Ovary (tissue), 3 donors: Measurements from ENCODE around the gene ABHD17B.

Experiments
- CTCF ChIP-seq, 3 donors: fragments of 450-650 bp in 2 of 3; fragments of 200-600 bp in 1 of 3; IDR thresholded peaks; one replicate each; pipeline versions ENCODE4 v1.5.1 to v1.8.0; 2016 to 2022; ENCODE audit warnings: antibody characterized with exemption in 3 of 3, mild to moderate bottlenecking in 1 of 3
- POLR2A ChIP-seq: fragments of 450-650 bp; IDR thresholded peaks from one replicate; pipeline ENCODE4 v1.6.1; 2017; ENCODE audit warnings: antibody characterized with exemption, mild to moderate bottlenecking, moderate library complexity
- donor health status: DM: no; HTN: no; CAD: no.

DNA sequence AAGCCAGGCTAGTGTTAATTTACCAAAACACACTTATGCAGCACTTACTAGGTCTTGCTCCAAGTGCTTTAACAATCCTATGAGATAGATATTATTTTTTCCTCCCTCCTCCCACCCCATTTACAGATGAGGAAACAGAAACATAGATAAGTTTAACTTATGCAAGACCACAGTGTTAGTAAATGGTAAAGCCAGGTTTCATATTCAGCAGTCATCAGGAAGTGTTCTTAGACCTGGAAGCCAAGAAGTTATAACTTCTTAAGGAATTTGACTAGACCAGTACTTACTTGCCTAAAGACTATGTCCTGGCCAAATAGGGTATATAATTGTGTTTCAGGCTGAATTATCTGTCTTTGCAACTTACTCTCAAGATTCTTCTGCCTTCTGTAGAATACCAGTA, 15.9 kb downstream of the ABHD17B start:
- TF ChIP-seq CTCF (IDR thresholded peaks at IDR 0.05) (no peak), POLR2A (no peak)
